ENCODE results near the gene MARCHF6. TPM values are rescaled to one million over a fixed set of nuclear protein-coding genes. Genes with fewer than 3 reads are reported as not detected.

The MARCHF6 gene
- total and polyA plus RNA-seq, 9 of the 15 experiments (the other 6 are each of a cell fraction or from before 2014, with no cell fraction given): 74.1 to 456 (median 116) TPM

DNA sequence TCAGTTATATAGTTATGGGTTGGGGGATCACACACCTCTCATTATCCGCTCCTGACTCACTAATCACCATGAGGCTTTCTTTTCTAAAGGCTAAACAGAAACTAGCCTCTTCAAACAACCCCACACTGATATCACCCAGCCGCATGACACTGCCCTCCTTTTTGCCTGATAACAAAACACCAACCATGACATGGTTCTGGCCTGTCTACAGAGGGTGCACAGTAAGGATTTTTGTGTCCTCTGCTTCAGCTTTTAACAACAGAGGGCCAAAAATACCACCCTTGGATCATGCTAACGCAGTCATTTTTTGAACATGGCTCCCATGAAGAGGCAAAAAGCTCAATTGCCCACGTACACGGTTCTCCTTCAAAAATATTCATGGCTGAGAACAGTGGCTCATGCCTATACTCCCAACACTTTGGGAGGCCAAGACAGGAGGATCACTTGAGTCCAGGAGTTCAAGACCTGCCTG, 49.8 kb upstream of the MARCHF6 start (continued):
- TF ChIP-seq KHSRP (IDR thresholded peaks at IDR 0.05) (no peak), BRF1 (IDR thresholded peaks at IDR 0.05; ENCODE audit: borderline replicate concordance, extremely low read depth, insufficient read length) (no peak), ZNF764 (CRISPR knock-in tag; IDR thresholded peaks at IDR 0.05; ENCODE audit: low read depth) (no peak), TBL1XR1 (IDR thresholded peaks at IDR 0.05; ENCODE audit: low read length in 2 of 2) (no peak), GABPB2 (CRISPR knock-in tag; conservative IDR thresholded peaks at IDR 0.05) (no peak), SIRT6 (IDR thresholded peaks at IDR 0.05; ENCODE audit: low read depth, low read length) (no peak), POLR2G (IDR thresholded peaks at IDR 0.05; ENCODE audit: low read depth, low read length) (no peak), ZNF77 (CRISPR knock-in tag; IDR thresholded peaks at IDR 0.05) (no peak), HCFC1 (IDR thresholded peaks at IDR 0.05; ENCODE audit: low read depth, low read length) (no peak), AFF1 (IDR thresholded peaks at IDR 0.05; ENCODE audit: low read depth in 1 of 2, partially characterized antibody in 2 of 2) (peak in 1 of 2 experiments; percentile 12), CHD4 (IDR thresholded peaks at IDR 0.05; ENCODE audit: insufficient read depth, insufficient replicate concordance, low read depth, low read length, poor library complexity, severe bottlenecking) (no peak), JUN (IDR thresholded peaks at IDR 0.05; ENCODE audit: borderline replicate concordance, low read depth, low read length) (peak; percentile 60; the same call in 1 of the 2 replicates), JUN (CRISPR knock-in tag; IDR thresholded peaks at IDR 0.05; ENCODE audit: borderline replicate concordance) (no peak), JUNB (CRISPR knock-in tag; conservative IDR thresholded peaks at IDR 0.05) (peak; percentile 70), NEUROD1 (IDR thresholded peaks at IDR 0.05; ENCODE audit: borderline replicate concordance, low read depth, low read length, partially characterized antibody) (no peak)
- TF ChIP-seq, protein P1, sequence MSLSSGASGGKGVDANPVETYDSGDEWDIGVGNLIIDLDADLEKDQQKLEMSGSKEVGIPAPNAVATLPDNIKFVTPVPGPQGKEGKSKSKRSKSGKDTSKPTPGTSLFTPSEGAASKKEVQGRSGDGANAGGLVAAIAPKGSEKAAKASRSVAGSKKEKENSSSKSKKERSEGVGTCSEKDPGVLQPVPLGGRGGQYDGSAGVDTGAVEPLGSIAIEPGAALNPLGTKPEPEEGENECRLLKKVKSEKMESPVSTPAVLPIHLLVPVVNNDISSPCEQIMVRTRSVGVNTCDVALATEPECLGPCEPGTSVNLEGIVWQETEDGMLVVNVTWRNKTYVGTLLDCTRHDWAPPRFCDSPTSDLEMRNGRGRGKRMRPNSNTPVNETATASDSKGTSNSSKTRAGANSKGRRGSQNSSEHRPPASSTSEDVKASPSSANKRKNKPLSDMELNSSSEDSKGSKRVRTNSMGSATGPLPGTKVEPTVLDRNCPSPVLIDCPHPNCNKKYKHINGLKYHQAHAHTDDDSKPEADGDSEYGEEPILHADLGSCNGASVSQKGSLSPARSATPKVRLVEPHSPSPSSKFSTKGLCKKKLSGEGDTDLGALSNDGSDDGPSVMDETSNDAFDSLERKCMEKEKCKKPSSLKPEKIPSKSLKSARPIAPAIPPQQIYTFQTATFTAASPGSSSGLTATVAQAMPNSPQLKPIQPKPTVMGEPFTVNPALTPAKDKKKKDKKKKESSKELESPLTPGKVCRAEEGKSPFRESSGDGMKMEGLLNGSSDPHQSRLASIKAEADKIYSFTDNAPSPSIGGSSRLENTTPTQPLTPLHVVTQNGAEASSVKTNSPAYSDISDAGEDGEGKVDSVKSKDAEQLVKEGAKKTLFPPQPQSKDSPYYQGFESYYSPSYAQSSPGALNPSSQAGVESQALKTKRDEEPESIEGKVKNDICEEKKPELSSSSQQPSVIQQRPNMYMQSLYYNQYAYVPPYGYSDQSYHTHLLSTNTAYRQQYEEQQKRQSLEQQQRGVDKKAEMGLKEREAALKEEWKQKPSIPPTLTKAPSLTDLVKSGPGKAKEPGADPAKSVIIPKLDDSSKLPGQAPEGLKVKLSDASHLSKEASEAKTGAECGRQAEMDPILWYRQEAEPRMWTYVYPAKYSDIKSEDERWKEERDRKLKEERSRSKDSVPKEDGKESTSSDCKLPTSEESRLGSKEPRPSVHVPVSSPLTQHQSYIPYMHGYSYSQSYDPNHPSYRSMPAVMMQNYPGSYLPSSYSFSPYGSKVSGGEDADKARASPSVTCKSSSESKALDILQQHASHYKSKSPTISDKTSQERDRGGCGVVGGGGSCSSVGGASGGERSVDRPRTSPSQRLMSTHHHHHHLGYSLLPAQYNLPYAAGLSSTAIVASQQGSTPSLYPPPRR (CRISPR knock-in tag; IDR thresholded peaks at IDR 0.05; ENCODE audit: borderline replicate concordance): no peak
- TF ChIP-seq, protein P2, sequence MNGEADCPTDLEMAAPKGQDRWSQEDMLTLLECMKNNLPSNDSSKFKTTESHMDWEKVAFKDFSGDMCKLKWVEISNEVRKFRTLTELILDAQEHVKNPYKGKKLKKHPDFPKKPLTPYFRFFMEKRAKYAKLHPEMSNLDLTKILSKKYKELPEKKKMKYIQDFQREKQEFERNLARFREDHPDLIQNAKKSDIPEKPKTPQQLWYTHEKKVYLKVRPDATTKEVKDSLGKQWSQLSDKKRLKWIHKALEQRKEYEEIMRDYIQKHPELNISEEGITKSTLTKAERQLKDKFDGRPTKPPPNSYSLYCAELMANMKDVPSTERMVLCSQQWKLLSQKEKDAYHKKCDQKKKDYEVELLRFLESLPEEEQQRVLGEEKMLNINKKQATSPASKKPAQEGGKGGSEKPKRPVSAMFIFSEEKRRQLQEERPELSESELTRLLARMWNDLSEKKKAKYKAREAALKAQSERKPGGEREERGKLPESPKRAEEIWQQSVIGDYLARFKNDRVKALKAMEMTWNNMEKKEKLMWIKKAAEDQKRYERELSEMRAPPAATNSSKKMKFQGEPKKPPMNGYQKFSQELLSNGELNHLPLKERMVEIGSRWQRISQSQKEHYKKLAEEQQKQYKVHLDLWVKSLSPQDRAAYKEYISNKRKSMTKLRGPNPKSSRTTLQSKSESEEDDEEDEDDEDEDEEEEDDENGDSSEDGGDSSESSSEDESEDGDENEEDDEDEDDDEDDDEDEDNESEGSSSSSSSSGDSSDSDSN (IDR thresholded peaks at IDR 0.05; ENCODE audit: borderline replicate concordance in 1 of 2, low read depth in 2 of 2, low read length in 2 of 2): 0 out of 4 replicates have a peak, but pooled peaks of 1 of the 2 experiments have one; percentile 40
